Erythroblast (primary cell): Measurements from ENCODE around the gene KAT2A.
A peak's percentile ranks its signal among the peaks of the same experiment; 100 is the strongest.

Source experiments
- DNase-seq, 2 experiments: peaks; one replicate each; lab custom pipeline; 2025; lab: John Stamatoyannopoulos, UW
- GATA1 ChIP-seq: IDR thresholded peaks from 2 replicates; pipeline ENCODE4 v1.6.1; 2011; ENCODE audit warnings: low read depth, mild to moderate bottlenecking, control low read depth, low read length, moderate library complexity
- POLR2A ChIP-seq: IDR thresholded peaks from 2 replicates; pipeline ENCODE4 v1.6.1; 2011; ENCODE audit warnings: mild to moderate bottlenecking, low read length

Gene KAT2A

GRCh38 chr17:42081516-42082129 is 39.5 kb downstream of the KAT2A start:
- TF ChIP-seq POLR2A, result no peak
- no peak for TF ChIP-seq GATA1
- no peak for DNase-seq

DNA sequence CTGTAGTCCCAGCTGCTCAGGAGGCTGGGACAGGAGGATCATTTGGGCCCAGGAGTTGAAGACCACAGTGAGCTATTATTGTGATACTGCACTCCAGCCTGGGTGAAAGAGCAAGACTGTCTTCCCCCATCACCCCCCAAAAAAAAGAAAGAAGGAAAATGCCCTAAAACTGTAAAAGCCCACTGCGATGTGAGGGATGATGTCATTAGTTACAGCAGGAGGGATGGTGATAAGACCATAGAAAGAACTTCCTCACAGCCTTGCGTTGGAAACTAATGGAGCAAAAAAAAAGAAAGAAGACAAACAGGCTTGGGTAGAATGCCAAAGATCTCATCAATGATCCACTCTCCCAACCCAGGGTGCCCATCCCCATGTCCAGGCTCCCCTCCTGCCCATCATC is 41.6 kb downstream of the KAT2A start:
- TF ChIP-seq POLR2A, result no peak
- DNase-seq, result no peak

- DNase-seq, result peak in 1 of 2 experiments; percentile 42
- TF ChIP-seq POLR2A (no peak), GATA1 (no peak)
These were observed 42.6 kb downstream of the KAT2A start for GRCh38 chr17:42078396-42079043.

- no peak for DNase-seq
- TF ChIP-seq GATA1 (no peak), POLR2A (no peak)
These were observed 43.4 kb downstream of the KAT2A start for GRCh38 chr17:42077755-42078154.

DNA sequence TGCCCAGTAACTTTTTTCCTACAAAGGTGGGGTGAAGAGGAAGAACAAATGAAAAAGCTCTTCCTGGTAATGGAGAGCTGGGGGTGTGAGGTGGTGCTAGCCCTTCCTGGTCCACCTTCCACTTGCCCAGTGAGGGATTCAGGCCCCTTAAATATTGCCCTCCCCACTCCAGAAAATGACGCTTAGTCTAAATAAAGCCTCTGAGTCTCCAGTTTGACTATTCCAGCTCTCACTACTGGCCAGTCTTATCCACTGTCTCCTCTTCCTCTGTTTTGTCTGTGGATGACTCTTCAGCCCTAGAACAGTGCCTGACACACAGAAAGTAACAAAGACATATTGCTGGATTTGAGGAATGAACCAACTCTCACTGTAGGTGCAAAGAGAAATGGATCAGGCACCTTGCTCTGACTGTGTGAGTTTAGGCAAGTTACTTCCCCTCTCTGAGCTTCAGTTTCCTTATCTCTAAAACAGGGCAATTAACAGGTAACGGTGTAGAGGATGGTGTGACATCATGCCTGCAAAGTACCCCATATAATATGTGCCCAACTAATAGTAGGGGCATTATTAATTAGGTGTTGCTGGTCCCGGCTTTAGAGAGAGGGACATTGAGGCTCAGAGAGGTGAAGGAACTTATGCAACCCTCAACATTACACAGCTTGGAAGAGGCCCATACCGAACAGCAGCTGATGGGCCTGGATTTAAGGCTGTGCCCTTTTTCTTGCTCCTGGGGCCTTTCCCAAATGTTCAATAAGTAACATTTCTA is 44.2 kb downstream of the KAT2A start:
- DNase-seq, result no peak
- TF ChIP-seq POLR2A (no peak), GATA1 (no peak)

DNA sequence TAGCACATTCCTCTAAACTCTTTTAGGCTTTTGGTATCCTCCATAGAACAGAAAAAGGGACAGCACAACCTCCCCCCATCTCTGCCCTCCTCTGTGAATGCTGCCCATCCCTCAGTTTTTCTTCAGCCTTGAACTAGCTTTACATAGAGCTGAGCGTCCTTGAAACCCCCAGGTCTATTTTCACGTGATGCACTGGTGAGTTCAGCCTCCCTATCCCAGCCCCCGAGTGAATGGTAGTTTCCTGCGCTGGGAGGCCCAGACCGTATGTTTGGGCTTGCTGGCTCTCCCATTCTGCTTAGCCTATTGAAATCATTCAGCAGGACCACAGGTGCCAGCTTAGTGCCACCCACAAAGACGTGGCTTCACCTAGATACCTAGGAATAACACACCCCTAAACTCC is 45.4 kb downstream of the KAT2A start:
- no peak for TF ChIP-seq POLR2A
- no peak for DNase-seq

GRCh38 chr17:42072323-42073187 is 48.6 kb downstream of the KAT2A start:
- DNase-seq, result no peak

DNA sequence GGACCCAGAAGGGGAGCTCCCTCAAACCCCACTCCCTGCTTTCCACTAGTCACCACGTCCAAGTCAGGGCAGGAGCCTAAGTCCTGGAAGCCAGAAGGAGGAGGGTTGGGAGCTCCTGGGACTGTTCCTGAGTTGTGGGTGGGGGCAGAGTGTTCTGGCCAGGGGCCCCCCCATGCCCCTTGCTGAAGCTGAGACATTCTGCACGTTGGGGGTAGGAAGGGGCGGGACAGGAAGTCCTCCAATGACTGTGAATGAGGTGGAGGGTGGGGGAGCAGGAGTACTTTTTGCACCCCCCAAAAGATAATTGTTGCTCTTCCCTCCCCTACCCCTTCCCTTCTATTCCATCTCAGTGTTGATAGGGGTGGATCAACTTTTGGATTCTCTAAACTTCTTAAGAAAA is 49.4 kb downstream of the KAT2A start:
- DNase-seq, result no peak
- TF ChIP-seq POLR2A, result no peak

More at GRCh38 chr17:42072323-42073187, 48.6 kb downstream of the KAT2A start:
- TF ChIP-seq GATA1, result no peak
- TF ChIP-seq POLR2A, result no peak

DNA sequence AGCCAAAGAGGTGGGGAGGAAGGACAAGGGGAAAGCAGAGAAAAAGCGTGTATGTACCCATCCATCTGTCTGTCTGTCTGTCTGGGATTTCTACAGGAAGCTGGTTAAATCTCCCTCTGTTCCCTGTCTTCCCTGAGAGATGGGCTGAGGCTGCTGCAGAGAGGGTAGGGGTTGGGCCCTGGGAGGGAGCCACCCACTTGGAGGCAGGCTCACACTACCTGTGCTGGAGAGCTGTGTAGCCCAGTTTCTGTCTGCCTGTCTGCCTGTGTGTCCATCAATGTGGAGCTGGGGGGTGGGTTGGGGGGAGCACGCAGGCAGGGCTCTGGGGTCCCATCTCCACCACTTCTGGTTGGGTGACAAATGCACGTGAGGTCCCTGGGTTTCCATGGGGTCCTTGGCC is 52.2 kb downstream of the KAT2A start:
- no peak for TF ChIP-seq GATA1
- TF ChIP-seq POLR2A, result no peak
- no peak for DNase-seq

- DNase-seq, result peak; percentile 54 to 77
These were observed 53.6 kb downstream of the KAT2A start for GRCh38 chr17:42067371-42068091.

GRCh38 chr17:42065201-42065600 is 56.0 kb downstream of the KAT2A start:
- no peak for TF ChIP-seq GATA1
- TF ChIP-seq POLR2A, result no peak
- no peak for DNase-seq

More at GRCh38 chr17:42067371-42068091, 53.6 kb downstream of the KAT2A start:
- TF ChIP-seq GATA1 (no peak), POLR2A (no peak)
